Measurements from ENCODE around the gene NIT1. TPM values are rescaled to one million over a fixed set of nuclear protein-coding genes. Genes with fewer than 3 reads are reported as not detected.

The NIT1 gene
- total RNA-seq, 1 experiment from 2014 or later: 39.6 TPM

DNA sequence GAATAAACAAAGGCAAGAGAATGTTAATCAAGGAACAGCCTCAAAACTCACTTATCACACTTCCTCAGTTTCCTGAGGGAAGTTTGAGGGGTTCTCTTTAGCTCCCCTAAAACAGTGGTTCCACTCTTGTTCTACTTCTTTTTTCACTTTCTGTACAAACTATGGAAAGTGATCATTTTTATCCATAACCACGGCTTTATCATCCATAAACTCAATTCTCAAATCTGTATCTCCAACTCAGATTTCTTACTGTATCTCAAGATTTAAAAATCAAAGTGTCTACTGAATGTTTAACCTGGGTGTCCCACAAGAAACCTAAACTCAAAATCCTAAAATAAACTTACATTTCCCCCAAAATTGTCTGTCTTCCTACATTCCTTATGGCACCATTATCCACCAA, 4.0 kb upstream of the NIT1 start:
- H3K23ac ChIP-seq (ENCODE audit: insufficient read length, low read depth, low read length): no peak overlapping the region
- H4K8ac ChIP-seq (replicated peaks; ENCODE audit: insufficient read length, low read depth, low read length): no peak overlapping the region
- H3K27ac ChIP-seq (ENCODE audit: insufficient read length, low read depth, low read length): no peak overlapping the region
- no peak overlapping the region for H2BK120ac ChIP-seq (ENCODE audit: low read depth, low read length, poor library complexity, severe bottlenecking)
- peaks cover 8% of the 10 kb centered on the region for H3K23me2 ChIP-seq (ENCODE audit: insufficient read length, low read depth, low read length, poor library complexity, severe bottlenecking)
- Mint-ChIP-seq H3K9me3 (no peaks in the 10 kb centered on the region), H3K27me3 (ENCODE audit: low read depth) (no peaks in the 10 kb centered on the region), H3K27ac (no peak overlapping the region), H3K4me3 (no peak overlapping the region; a peak in 1 of 5 replicates), H3K36me3 (ENCODE audit: insufficient read depth in 1 of 3, low read depth in 3 of 3) (peaks cover 0 to 5% (median 2%) of the 10 kb centered on the region in 3 experiments; a peak in 5 of 7 replicates), H3K4me1 (peaks cover 12% of the 10 kb centered on the region in 2 experiments)
- H2AFZ ChIP-seq (ENCODE audit: low read length): no peak overlapping the region
- peaks cover 3% of the 10 kb centered on the region for H3K79me1 ChIP-seq (ENCODE audit: insufficient read depth, low read depth, low read length, poor library complexity, severe bottlenecking)
- no peak overlapping the region for H4K5ac ChIP-seq (ENCODE audit: insufficient read length, low read depth, low read length)
- no peak overlapping the region for H4K91ac ChIP-seq (ENCODE audit: insufficient read length, low read depth, low read length)
- H3K56ac ChIP-seq (ENCODE audit: insufficient read length, low read depth, low read length): no peak overlapping the region
- no peak overlapping the region for H2BK12ac ChIP-seq (ENCODE audit: insufficient read length, low read depth, low read length)
- H2BK15ac ChIP-seq (ENCODE audit: low read depth, low read length): no peak overlapping the region
- no peak overlapping the region for H2BK20ac ChIP-seq (ENCODE audit: low read depth, low read length, poor library complexity, severe bottlenecking)
- no peak overlapping the region for H3K4ac ChIP-seq (ENCODE audit: low read depth, low read length)
- peaks cover 10% of the 10 kb centered on the region; the same call in 1 of the 2 replicates for H3K79me2 ChIP-seq (ENCODE audit: insufficient read depth, low read length)
- H3K18ac ChIP-seq (ENCODE audit: insufficient read length, low read depth, low read length): no peak overlapping the region
- no peak overlapping the region for H2BK5ac ChIP-seq (ENCODE audit: insufficient read length, low read length)
- no peak overlapping the region for H3T11ph ChIP-seq (ENCODE audit: low read length)
- no peak overlapping the region for H3K4me2 ChIP-seq (ENCODE audit: insufficient read depth, insufficient read length, low read length)
- WGBS (ENCODE audit: extremely low coverage, insufficient read length, low lambda C conversion rate): no CpG with 5 or more reads among the region's 1 CpG
- no peaks in the 10 kb centered on the region for H3K27me3 ChIP-seq (ENCODE audit: insufficient read depth, low read length)
- H3K14ac ChIP-seq (ENCODE audit: insufficient read depth, low read length): no peak overlapping the region
- no peak for DNase-seq
- TF ChIP-seq, protein P1, sequence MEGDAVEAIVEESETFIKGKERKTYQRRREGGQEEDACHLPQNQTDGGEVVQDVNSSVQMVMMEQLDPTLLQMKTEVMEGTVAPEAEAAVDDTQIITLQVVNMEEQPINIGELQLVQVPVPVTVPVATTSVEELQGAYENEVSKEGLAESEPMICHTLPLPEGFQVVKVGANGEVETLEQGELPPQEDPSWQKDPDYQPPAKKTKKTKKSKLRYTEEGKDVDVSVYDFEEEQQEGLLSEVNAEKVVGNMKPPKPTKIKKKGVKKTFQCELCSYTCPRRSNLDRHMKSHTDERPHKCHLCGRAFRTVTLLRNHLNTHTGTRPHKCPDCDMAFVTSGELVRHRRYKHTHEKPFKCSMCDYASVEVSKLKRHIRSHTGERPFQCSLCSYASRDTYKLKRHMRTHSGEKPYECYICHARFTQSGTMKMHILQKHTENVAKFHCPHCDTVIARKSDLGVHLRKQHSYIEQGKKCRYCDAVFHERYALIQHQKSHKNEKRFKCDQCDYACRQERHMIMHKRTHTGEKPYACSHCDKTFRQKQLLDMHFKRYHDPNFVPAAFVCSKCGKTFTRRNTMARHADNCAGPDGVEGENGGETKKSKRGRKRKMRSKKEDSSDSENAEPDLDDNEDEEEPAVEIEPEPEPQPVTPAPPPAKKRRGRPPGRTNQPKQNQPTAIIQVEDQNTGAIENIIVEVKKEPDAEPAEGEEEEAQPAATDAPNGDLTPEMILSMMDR (conservative IDR thresholded peaks at IDR 0.05): no peak
- H3K9me3 ChIP-seq (ENCODE audit: control insufficient read depth, low read depth, low read length): no peaks in the 10 kb centered on the region
- H4K20me1 ChIP-seq (ENCODE audit: control insufficient read depth, insufficient read depth, insufficient read length): no peaks in the 10 kb centered on the region
- no peak overlapping the region for H2AK5ac ChIP-seq (ENCODE audit: insufficient read length, low read length)
- peaks cover 3% of the 10 kb centered on the region; the same call in 1 of the 2 replicates for H3K4me1 ChIP-seq (ENCODE audit: insufficient read depth, low read length)
- H3K9ac ChIP-seq (ENCODE audit: extremely low read depth, insufficient read length, low read length): no peak overlapping the region
